H1 (cell line): ENCODE results near the gene RTKN2. TPM values are rescaled to one million over a fixed set of nuclear protein-coding genes. Genes with fewer than 3 reads are reported as not detected.

Experiments used
- CEBPB ChIP-seq: IDR thresholded peaks from 2 replicates; pipeline ENCODE4 v1.6.1; 2012; ENCODE audit warnings: low read depth, low read length
- EGR1 ChIP-seq: IDR thresholded peaks from 2 replicates; pipeline ENCODE4 v1.6.1; 2011; ENCODE audit warnings: low read depth, low read length, borderline replicate concordance
- FOSL1 ChIP-seq: IDR thresholded peaks from 2 replicates; pipeline ENCODE4 v1.6.1; 2011; ENCODE audit warnings: mild to moderate bottlenecking, low read depth, low read length, moderate library complexity; ENCODE audit not compliant: insufficient read depth
- ZNF274 ChIP-seq: IDR thresholded peaks from 2 replicates; pipeline ENCODE4 v1.7.0; 2012; ENCODE audit warnings: low read length, borderline replicate concordance; ENCODE audit errors: extremely low read depth
- polyA plus RNA-seq, 7 experiments: library from polyadenylated mRNA; depleted of rRNA in 3 of 7; stranded (reverse) in 5 of 7; unstranded in 2 of 7; fragments of >200 nt in 5 of 7; fragments of 200-250 nt in 2 of 7; gene quantifications; 1 replicate in 5 of 7; 2 replicates in 1 of 7; 4 replicates in 1 of 7; pipeline versions ENCODE4 v1.2.1 to v1.2.3, GENCODE V29; 2011 to 2013; ENCODE audit warnings: missing spikeins in 2 of 7, mixed read lengths in 2 of 7
- total RNA-seq: library from RNA; stranded (reverse); fragmentation: NEBNext Ultra II Directional; extraction: Animal tissue kit (Norgen Biotek cat#: 25700); gene quantifications from 2 replicates; pipeline ENCODE4 v1.2.1, GENCODE V29; 2021
- TF ChIP-seq, protein P1 (sequence below): IDR thresholded peaks from 2 replicates; pipeline ENCODE4 v1.6.1; 2012; ENCODE audit warnings: inconsistent platforms

The RTKN2 gene
- total and polyA plus RNA-seq, 2 of the 8 experiments (the other 6 are each of a cell fraction or from before 2014, with no cell fraction given): 5.1 to 24.6 TPM

DNA sequence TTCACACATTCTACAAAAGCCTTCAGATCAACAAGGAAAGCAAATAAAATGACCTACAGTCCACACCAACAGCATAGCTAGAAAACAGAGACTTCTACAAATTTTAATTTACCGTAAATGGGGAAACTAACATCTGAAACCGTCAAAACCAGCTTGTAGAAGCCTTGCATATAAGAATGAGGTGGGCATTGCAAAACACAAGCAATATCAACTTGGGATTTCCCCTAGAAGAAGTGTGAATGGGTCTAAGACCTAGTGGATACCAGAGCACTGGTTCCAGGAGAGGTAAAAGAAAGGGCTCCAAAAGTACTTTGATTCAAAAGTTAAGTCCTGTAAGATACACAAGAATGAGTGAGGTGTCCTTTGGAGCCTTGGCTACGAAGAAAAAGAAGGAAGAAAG, 18.7 kb downstream of the RTKN2 start (continued):
- TF ChIP-seq, protein P1, sequence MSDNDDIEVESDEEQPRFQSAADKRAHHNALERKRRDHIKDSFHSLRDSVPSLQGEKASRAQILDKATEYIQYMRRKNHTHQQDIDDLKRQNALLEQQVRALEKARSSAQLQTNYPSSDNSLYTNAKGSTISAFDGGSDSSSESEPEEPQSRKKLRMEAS: no peak
- TF ChIP-seq CEBPB: no peak
- TF ChIP-seq FOSL1: no peak
- no peak for TF ChIP-seq EGR1
- TF ChIP-seq ZNF274: no peak
